B cell (primary cell): ENCODE results near the gene ZMYND12. TPM values are rescaled to one million over a fixed set of nuclear protein-coding genes. Genes with fewer than 3 reads are reported as not detected.

Experiments used
- ATAC-seq: fragments of 200-7000 bp; cut with Tn5 transposase; one replicate; pipeline ENCODE4 v1.10.0; 2021; ENCODE audit warnings: low read depth, mild to moderate bottlenecking, moderate number of reproducible peaks, moderate library complexity
- CTCF ChIA-PET: fragments of 350-600 bp; sonication (Branson Sonifier 250); formaldehyde crosslinking; loops from one replicate; lab custom pipeline; 2021; ENCODE audit warnings: antibody characterized with exemption, inconsistent platforms; lab: Charles Lee
- POLR2A ChIA-PET: fragments of 350-600 bp; sonication (Branson Sonifier 250); formaldehyde crosslinking; loops from one replicate; lab custom pipeline; 2021; ENCODE audit warnings: antibody characterized with exemption; lab: Charles Lee
- DNase-seq: peaks from one replicate; pipeline ENCODE4 v3.0.0; 2013
- H2AFZ ChIP-seq: 2 replicates; pipeline ENCODE4 v1.6.1; 2012; ENCODE audit warnings: mild to moderate bottlenecking, low read depth, low read length; ENCODE audit not compliant: insufficient read depth, poor library complexity, severe bottlenecking
- H3K27ac ChIP-seq, 2 donors: 1 replicate in 1 of 2; 2 replicates in 1 of 2; pipeline ENCODE4 v1.5.1; 2012 to 2013; ENCODE audit warnings: low read length in 2 of 2, mild to moderate bottlenecking in 2 of 2, moderate library complexity in 1 of 2
- H3K27me3 ChIP-seq, 4 experiments: fragments of 200-600 bp in 1 of 4; sonication (generic) in 1 of 4; replicated peaks in 1 of 4; 1 replicate in 2 of 4; 2 replicates in 2 of 4; pipeline versions ENCODE4 v1.6.1 to v1.7.0; 2013 to 2016; ENCODE audit warnings: low read length in 3 of 4, mild to moderate bottlenecking in 2 of 4, mixed read lengths in 1 of 4, moderate library complexity in 1 of 4; ENCODE audit not compliant: insufficient read depth in 4 of 4, control insufficient read depth in 3 of 4; ENCODE audit errors: control extremely low read depth in 1 of 4
- H3K36me3 ChIP-seq, 2 experiments: replicated peaks in 1 of 2; 1 replicate in 1 of 2; 2 replicates in 1 of 2; pipeline versions ENCODE4 v1.6.1 to v1.7.1; 2013; ENCODE audit warnings: low read length in 1 of 2; ENCODE audit not compliant: insufficient read depth in 2 of 2, control insufficient read depth in 1 of 2; ENCODE audit errors: control extremely low read depth in 1 of 2, extremely low read depth in 1 of 2
- H3K4me1 ChIP-seq, 2 donors: fragments of 200-600 bp in 1 of 2; sonication (generic) in 1 of 2; 1 replicate in 1 of 2; 2 replicates in 1 of 2; pipeline versions ENCODE4 v1.5.1 to v1.6.1; 2013 to 2017; ENCODE audit warnings: low read length in 2 of 2; ENCODE audit not compliant: control insufficient read depth in 2 of 2, insufficient read depth in 2 of 2
- H3K4me2 ChIP-seq: replicated peaks from 2 replicates; pipeline ENCODE3; 2012; ENCODE audit warnings: mild to moderate bottlenecking, low read depth, low read length; ENCODE audit not compliant: poor library complexity, severe bottlenecking
- H3K4me3 ChIP-seq, 5 experiments: fragments of 200-600 bp in 1 of 5; sonication (generic) in 1 of 5; 1 replicate in 3 of 5; 2 replicates in 2 of 5; pipeline versions ENCODE4 v1.5.1 to v1.7.0; 2011 to 2016; ENCODE audit warnings: low read length in 4 of 5, mild to moderate bottlenecking in 4 of 5, low read depth in 2 of 5, control low read depth in 1 of 5, moderate library complexity in 1 of 5; ENCODE audit not compliant: insufficient read depth in 1 of 5; ENCODE audit errors: control extremely low read depth in 1 of 5, extremely low read depth in 1 of 5
- H3K79me2 ChIP-seq: fragments of 200-600 bp; sonication (generic); one replicate; pipeline ENCODE4 v1.6.0; 2016; ENCODE audit warnings: low read length; ENCODE audit not compliant: control insufficient read depth, insufficient read depth
- H3K9ac ChIP-seq: fragments of 200-600 bp; sonication (generic); 2 replicates; pipeline ENCODE4 v1.6.1; 2017; ENCODE audit warnings: mild to moderate bottlenecking, low read length, moderate library complexity
- H3K9me3 ChIP-seq, 3 donors: one replicate each; pipeline versions ENCODE4 v1.6.1 to v1.7.1; 2013; ENCODE audit warnings: low read length in 2 of 3; ENCODE audit not compliant: control insufficient read depth in 2 of 3, insufficient read depth in 1 of 3; ENCODE audit errors: control extremely low read depth in 1 of 3
- H4K20me1 ChIP-seq: 2 replicates; pipeline ENCODE4 v1.6.0; 2012; ENCODE audit warnings: mild to moderate bottlenecking, low read length; ENCODE audit not compliant: insufficient read depth, control insufficient read depth, poor library complexity, severe bottlenecking
- H3K27ac Mint-ChIP-seq: one replicate; pipeline ENCODE4 v1.8.0; 2021; ENCODE audit warnings: mixed read lengths
- H3K27me3 Mint-ChIP-seq: one replicate; pipeline ENCODE4 v1.8.0; 2021; ENCODE audit warnings: mixed read lengths
- H3K4me1 Mint-ChIP-seq: one replicate; pipeline ENCODE4 v1.8.0; 2021; ENCODE audit warnings: mixed read lengths
- H3K4me3 Mint-ChIP-seq: one replicate; pipeline ENCODE4 v1.8.0; 2021; ENCODE audit warnings: mixed read lengths
- H3K9me3 Mint-ChIP-seq: one replicate; pipeline ENCODE4 v1.8.0; 2022; ENCODE audit warnings: mixed read lengths; ENCODE audit not compliant: insufficient read depth
- EZH2 ChIP-seq: IDR thresholded peaks from 2 replicates; pipeline ENCODE4 v1.6.1; 2012; ENCODE audit warnings: borderline replicate concordance, low read depth, mild to moderate bottlenecking, moderate library complexity, low read length; ENCODE audit not compliant: insufficient read depth, poor library complexity, severe bottlenecking
- WGBS: methylation state at CpG from one replicate; pipeline ENCODE4 v1.1.5; 2013; ENCODE audit warnings: missing lambda C conversion rate; ENCODE audit not compliant: insufficient coverage; 5-methylcytosine and 5-hydroxymethylcytosine counted together
- intact Hi-C: fragments of 100-400 bp; cut with micrococcal nuclease; formaldehyde crosslinking; loops from one replicate; pipeline ENCODE4 v1.10.0; 2022
- polyA plus RNA-seq: library from polyadenylated mRNA; depleted of rRNA; stranded (reverse); fragments of >200 nt; gene quantifications from 2 replicates; pipeline ENCODE4 v1.2.3, GENCODE V29; 2012
- total RNA-seq, 2 donors: library from RNA; stranded (reverse); fragments of 120-200 nt in 1 of 2; gene quantifications; 1 replicate in 1 of 2; 2 replicates in 1 of 2; pipeline versions ENCODE4 v1.2.3 to v1.2.4, GENCODE V29; 2013 to 2022
- TF ChIP-seq, protein P1 (sequence below): fragments of 200-600 bp; IDR thresholded peaks from one replicate; pipeline ENCODE4 v1.8.0; 2022; ENCODE audit warnings: antibody characterized with exemption, mild to moderate bottlenecking

Gene ZMYND12
- total and polyA plus RNA-seq, 2 donors (not counting 1 experiment from before 2014, with no cell fraction given): 0.34 to 0.79 TPM

DNA sequence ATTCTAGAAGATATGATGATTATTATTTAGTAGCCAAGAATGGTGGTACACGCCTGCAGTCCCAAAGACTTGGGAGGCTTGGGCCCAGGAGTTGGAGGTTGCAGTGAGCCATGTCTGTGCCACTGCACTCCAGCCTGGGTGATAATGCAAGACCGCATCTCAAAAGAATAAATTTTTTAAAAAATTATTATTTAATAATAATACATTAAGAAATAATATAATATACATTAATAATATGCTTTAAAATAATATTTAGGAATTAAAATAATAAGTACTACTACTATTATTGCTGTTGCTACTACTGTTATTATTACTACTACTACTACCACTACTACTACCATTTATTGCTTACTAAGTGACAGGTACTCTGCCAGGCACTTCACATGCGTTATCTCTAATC is 34.4 kb upstream of the ZMYND12 start:
- Histone ChIP-seq H3K36me3 (no peaks in the 10 kb centered on the region), H3K27ac (no peak overlapping the region), H3K4me1 (no peaks in the 10 kb centered on the region), H2AFZ (no peak overlapping the region), H3K9ac (no peak overlapping the region), H4K20me1 (no peaks in the 10 kb centered on the region), H3K79me2 (no peaks in the 10 kb centered on the region), H3K27me3 (no peaks in the 10 kb centered on the region), H3K4me2 (no peak overlapping the region), H3K9me3 (peaks cover 0 to 7% (median 1%) of the 10 kb centered on the region in 3 donors), H3K4me3 (no peak overlapping the region)
- no peak for TF ChIP-seq EZH2
- TF ChIP-seq, protein P1, sequence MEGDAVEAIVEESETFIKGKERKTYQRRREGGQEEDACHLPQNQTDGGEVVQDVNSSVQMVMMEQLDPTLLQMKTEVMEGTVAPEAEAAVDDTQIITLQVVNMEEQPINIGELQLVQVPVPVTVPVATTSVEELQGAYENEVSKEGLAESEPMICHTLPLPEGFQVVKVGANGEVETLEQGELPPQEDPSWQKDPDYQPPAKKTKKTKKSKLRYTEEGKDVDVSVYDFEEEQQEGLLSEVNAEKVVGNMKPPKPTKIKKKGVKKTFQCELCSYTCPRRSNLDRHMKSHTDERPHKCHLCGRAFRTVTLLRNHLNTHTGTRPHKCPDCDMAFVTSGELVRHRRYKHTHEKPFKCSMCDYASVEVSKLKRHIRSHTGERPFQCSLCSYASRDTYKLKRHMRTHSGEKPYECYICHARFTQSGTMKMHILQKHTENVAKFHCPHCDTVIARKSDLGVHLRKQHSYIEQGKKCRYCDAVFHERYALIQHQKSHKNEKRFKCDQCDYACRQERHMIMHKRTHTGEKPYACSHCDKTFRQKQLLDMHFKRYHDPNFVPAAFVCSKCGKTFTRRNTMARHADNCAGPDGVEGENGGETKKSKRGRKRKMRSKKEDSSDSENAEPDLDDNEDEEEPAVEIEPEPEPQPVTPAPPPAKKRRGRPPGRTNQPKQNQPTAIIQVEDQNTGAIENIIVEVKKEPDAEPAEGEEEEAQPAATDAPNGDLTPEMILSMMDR: no peak
- Mint-ChIP-seq H3K4me1 (no peaks in the 10 kb centered on the region), H3K27ac (no peak overlapping the region), H3K9me3 (no peaks in the 10 kb centered on the region), H3K4me3 (no peak overlapping the region), H3K27me3 (no peaks in the 10 kb centered on the region)
- ChIA-PET CTCF (no interaction called here), POLR2A (no interaction called here)
- 100% methylated on average over 1 of the region's 3 CpGs for WGBS
- intact Hi-C loops: no loop called here
- no peak for DNase-seq
- no peak for ATAC-seq

DNA sequence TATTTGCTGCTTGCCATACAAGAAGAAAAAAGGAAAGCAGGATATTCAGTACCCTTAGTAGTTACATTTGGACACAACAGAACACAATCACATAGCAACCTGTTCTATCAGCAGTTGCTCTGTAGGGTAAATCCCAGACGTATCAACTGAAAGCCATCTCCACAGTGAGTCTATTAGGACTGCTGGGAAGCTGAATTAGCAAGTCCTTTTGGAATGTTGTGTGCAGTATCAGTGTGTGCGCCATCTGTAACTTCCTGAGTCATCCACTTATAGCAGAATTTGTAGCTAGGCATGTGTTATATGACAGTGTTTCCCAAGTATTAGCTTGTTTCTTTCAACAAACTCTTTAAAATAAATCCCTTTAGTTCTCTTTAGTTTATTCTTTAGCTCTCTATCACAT is 28.6 kb upstream of the ZMYND12 start:
- Histone ChIP-seq H4K20me1 (no peaks in the 10 kb centered on the region), H3K9me3 (no peaks in the 10 kb centered on the region), H3K36me3 (peaks cover 0 to 6% of the 10 kb centered on the region in 2 experiments), H3K9ac (no peak overlapping the region), H3K79me2 (no peaks in the 10 kb centered on the region), H3K27ac (no peak overlapping the region), H3K4me1 (no peaks in the 10 kb centered on the region), H2AFZ (no peak overlapping the region), H3K4me2 (no peak overlapping the region), H3K27me3 (no peaks in the 10 kb centered on the region), H3K4me3 (no peak overlapping the region)
- no peaks in the 10 kb centered on the region for H3K4me1 Mint-ChIP-seq
- no peaks in the 10 kb centered on the region for H3K9me3 Mint-ChIP-seq
- ATAC-seq: no peak
- DNase-seq: no peak
- ChIA-PET POLR2A (no interaction called here), CTCF (no interaction called here)
- TF ChIP-seq EZH2: no peak
- TF ChIP-seq, protein P1: no peak
- intact Hi-C loops: no loop called here
- H3K4me3 Mint-ChIP-seq: no peak overlapping the region
- no CpG with 5 or more reads among the region's 2 CpGs for WGBS
- H3K27me3 Mint-ChIP-seq: no peaks in the 10 kb centered on the region
- H3K27ac Mint-ChIP-seq: no peak overlapping the region
